Neural cell (in vitro differentiated cells): ENCODE data around the gene KRTAP2-4. TPM values are rescaled to one million over a fixed set of nuclear protein-coding genes. Genes with fewer than 3 reads are reported as not detected.

ENCODE experiments used
- H2AFZ ChIP-seq: fragments of 200-600, 300-800 bp; sonication (generic), shearing (Covaris generic); 2 replicates; pipeline ENCODE4 v1.6.0; 2014; ENCODE audit warnings: low read depth, mild to moderate bottlenecking, antibody characterized with exemption, low read length, moderate library complexity
- H3F3A ChIP-seq: fragments of 200-600 bp; shearing (Covaris generic); 2 replicates; pipeline ENCODE4 v1.6.1; 2016; ENCODE audit warnings: mild to moderate bottlenecking, moderate library complexity, mixed read lengths, antibody characterized with exemption, low read length; ENCODE audit not compliant: insufficient read depth, poor library complexity, severe bottlenecking
- H3K27ac ChIP-seq: fragments of 200-600, 300-800 bp; sonication (generic), shearing (Covaris generic); 2 replicates; pipeline ENCODE4 v1.5.1; 2014; ENCODE audit warnings: mild to moderate bottlenecking, low read length, moderate library complexity
- H3K27me3 ChIP-seq: fragments of 300-800, 200-600 bp; sonication (generic), shearing (Covaris generic); 2 replicates; pipeline ENCODE4 v1.6.0; 2014; ENCODE audit warnings: mild to moderate bottlenecking, low read depth, low read length, moderate library complexity; ENCODE audit not compliant: insufficient read depth
- H3K36me3 ChIP-seq: fragments of 300-800, 200-600 bp; sonication (generic), shearing (Covaris generic); 2 replicates; pipeline ENCODE4 v1.5.1; 2014; ENCODE audit warnings: mild to moderate bottlenecking, antibody characterized with exemption, low read length, moderate library complexity; ENCODE audit not compliant: insufficient read depth
- H3K4me2 ChIP-seq: fragments of 300-800, 200-600 bp; sonication (generic), shearing (Covaris generic); 2 replicates; pipeline ENCODE4 v1.6.0; 2014; ENCODE audit warnings: mild to moderate bottlenecking, low read length
- H3K4me3 ChIP-seq: fragments of 300-800, 200-600 bp; sonication (generic), shearing (Covaris generic); 2 replicates; pipeline ENCODE4 v1.5.1; 2014; ENCODE audit warnings: mild to moderate bottlenecking, low read length, moderate library complexity
- H3K79me2 ChIP-seq: fragments of 200-600 bp; shearing (Covaris generic); replicated peaks from 2 replicates; pipeline ENCODE4 v1.6.0; 2014; ENCODE audit warnings: mild to moderate bottlenecking, low read length, moderate library complexity; ENCODE audit not compliant: insufficient read depth
- H3K9ac ChIP-seq: fragments of 300-800, 200-600 bp; sonication (generic), shearing (Covaris generic); 2 replicates; pipeline ENCODE4 v1.6.1; 2016; ENCODE audit warnings: mild to moderate bottlenecking, low read length, mixed read lengths
- H3K9me2 ChIP-seq: fragments of 200-600 bp; shearing (Covaris generic); 2 replicates; pipeline ENCODE4 v1.6.1; 2016; ENCODE audit warnings: mild to moderate bottlenecking, low read length, mixed read lengths; ENCODE audit not compliant: insufficient read depth
- H3K9me3 ChIP-seq: fragments of 200-600, 300-800 bp; sonication (generic), shearing (Covaris generic); 2 replicates; pipeline ENCODE4 v1.6.1; 2016; ENCODE audit warnings: mild to moderate bottlenecking, mixed run types, low read length, moderate library complexity, mixed read lengths
- H4K20me1 ChIP-seq: fragments of 200-600 bp; shearing (Covaris generic); 2 replicates; pipeline ENCODE4 v1.6.1; 2016; ENCODE audit warnings: mild to moderate bottlenecking, mixed run types; ENCODE audit not compliant: insufficient read depth
- CTCF ChIP-seq: fragments of 450-650 bp; IDR thresholded peaks from 2 replicates; pipeline ENCODE4 v1.5.1; 2014; ENCODE audit warnings: antibody characterized with exemption, mild to moderate bottlenecking, moderate library complexity; ENCODE audit not compliant: poor library complexity, severe bottlenecking
- EP300 ChIP-seq: fragments of 450-650 bp; conservative IDR thresholded peaks from 2 replicates; pipeline ENCODE4 v1.6.1; 2014; ENCODE audit warnings: antibody characterized with exemption, mild to moderate bottlenecking, moderate library complexity; ENCODE audit not compliant: poor library complexity, severe bottlenecking
- EZH2 ChIP-seq: fragments of 200-600, 300-800 bp; shearing (Covaris generic), sonication (generic); IDR thresholded peaks from 2 replicates; pipeline ENCODE4 v1.6.1; 2014; ENCODE audit warnings: antibody characterized with exemption, low read length, borderline replicate concordance, mild to moderate bottlenecking; ENCODE audit not compliant: insufficient read depth, poor library complexity, severe bottlenecking
- MXI1 ChIP-seq: fragments of 450-650 bp; conservative IDR thresholded peaks from 2 replicates; pipeline ENCODE4 v1.6.1; 2014; ENCODE audit warnings: antibody characterized with exemption, mild to moderate bottlenecking; ENCODE audit not compliant: poor library complexity, severe bottlenecking
- POLR2AphosphoS5 ChIP-seq: IDR thresholded peaks from 2 replicates; pipeline ENCODE4 v1.6.1; 2012
- RAD21 ChIP-seq: fragments of 450-650 bp; conservative IDR thresholded peaks from 2 replicates; pipeline ENCODE4 v1.6.1; 2014; ENCODE audit warnings: antibody characterized with exemption, mild to moderate bottlenecking, moderate library complexity
- SMC3 ChIP-seq: fragments of 450-650 bp; conservative IDR thresholded peaks from 2 replicates; pipeline ENCODE4 v1.6.1; 2014; ENCODE audit warnings: antibody characterized with exemption, mild to moderate bottlenecking, moderate library complexity; ENCODE audit not compliant: poor library complexity
- TAF1 ChIP-seq: IDR thresholded peaks from 2 replicates; pipeline ENCODE4 v1.6.1; 2012; ENCODE audit warnings: low read depth
- polyA plus RNA-seq: library from polyadenylated mRNA; depleted of rRNA; stranded (reverse); fragments of >200 nt; gene quantifications from 2 replicates; pipeline ENCODE4 v1.2.3, GENCODE V29; 2014
- TF ChIP-seq, protein P1 (sequence below): IDR thresholded peaks from 2 replicates; pipeline ENCODE4 v1.6.1; 2012; ENCODE audit warnings: borderline replicate concordance

Gene KRTAP2-4
- polyA plus RNA-seq, 1 donor from 2014 or later, result not detected

- no peaks in the 10 kb centered on the region for H3K9me2 ChIP-seq
These were observed 8.0 kb upstream of the KRTAP2-4 start for GRCh38 chr17:41073676-41074075.

GRCh38 chr17:41071606-41072360, 6.1 kb upstream of the KRTAP2-4 start:
- Histone ChIP-seq H3K27ac (no peak overlapping the region), H3K4me3 (no peak overlapping the region), H3K9me3 (no peaks in the 10 kb centered on the region), H3F3A (no peaks in the 10 kb centered on the region), H3K27me3 (no peaks in the 10 kb centered on the region), H2AFZ (no peak overlapping the region), H3K79me2 (no peaks in the 10 kb centered on the region), H4K20me1 (no peaks in the 10 kb centered on the region), H3K36me3 (no peaks in the 10 kb centered on the region), H3K9me2 (no peaks in the 10 kb centered on the region), H3K9ac (no peak overlapping the region), H3K4me2 (no peak overlapping the region)
- no peak for TF ChIP-seq MXI1
- TF ChIP-seq CTCF, result no peak
- no peak for TF ChIP-seq POLR2AphosphoS5
- no peak for TF ChIP-seq EP300
- TF ChIP-seq, protein P1, sequence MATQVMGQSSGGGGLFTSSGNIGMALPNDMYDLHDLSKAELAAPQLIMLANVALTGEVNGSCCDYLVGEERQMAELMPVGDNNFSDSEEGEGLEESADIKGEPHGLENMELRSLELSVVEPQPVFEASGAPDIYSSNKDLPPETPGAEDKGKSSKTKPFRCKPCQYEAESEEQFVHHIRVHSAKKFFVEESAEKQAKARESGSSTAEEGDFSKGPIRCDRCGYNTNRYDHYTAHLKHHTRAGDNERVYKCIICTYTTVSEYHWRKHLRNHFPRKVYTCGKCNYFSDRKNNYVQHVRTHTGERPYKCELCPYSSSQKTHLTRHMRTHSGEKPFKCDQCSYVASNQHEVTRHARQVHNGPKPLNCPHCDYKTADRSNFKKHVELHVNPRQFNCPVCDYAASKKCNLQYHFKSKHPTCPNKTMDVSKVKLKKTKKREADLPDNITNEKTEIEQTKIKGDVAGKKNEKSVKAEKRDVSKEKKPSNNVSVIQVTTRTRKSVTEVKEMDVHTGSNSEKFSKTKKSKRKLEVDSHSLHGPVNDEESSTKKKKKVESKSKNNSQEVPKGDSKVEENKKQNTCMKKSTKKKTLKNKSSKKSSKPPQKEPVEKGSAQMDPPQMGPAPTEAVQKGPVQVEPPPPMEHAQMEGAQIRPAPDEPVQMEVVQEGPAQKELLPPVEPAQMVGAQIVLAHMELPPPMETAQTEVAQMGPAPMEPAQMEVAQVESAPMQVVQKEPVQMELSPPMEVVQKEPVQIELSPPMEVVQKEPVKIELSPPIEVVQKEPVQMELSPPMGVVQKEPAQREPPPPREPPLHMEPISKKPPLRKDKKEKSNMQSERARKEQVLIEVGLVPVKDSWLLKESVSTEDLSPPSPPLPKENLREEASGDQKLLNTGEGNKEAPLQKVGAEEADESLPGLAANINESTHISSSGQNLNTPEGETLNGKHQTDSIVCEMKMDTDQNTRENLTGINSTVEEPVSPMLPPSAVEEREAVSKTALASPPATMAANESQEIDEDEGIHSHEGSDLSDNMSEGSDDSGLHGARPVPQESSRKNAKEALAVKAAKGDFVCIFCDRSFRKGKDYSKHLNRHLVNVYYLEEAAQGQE, result no peak
- no peak for TF ChIP-seq SMC3
- TF ChIP-seq EZH2, result no peak

More at GRCh38 chr17:41073676-41074075, 8.0 kb upstream of the KRTAP2-4 start:
- no peak overlapping the region for H3K4me2 ChIP-seq
- no peak overlapping the region for H2AFZ ChIP-seq
- no peaks in the 10 kb centered on the region for H4K20me1 ChIP-seq
- H3F3A ChIP-seq, result no peaks in the 10 kb centered on the region
- no peaks in the 10 kb centered on the region for H3K79me2 ChIP-seq
- TF ChIP-seq CTCF, result no peak
- no peak for TF ChIP-seq POLR2AphosphoS5
- TF ChIP-seq SMC3, result no peak
- no peak for TF ChIP-seq EP300
- TF ChIP-seq, protein P1, result no peak
- TF ChIP-seq MXI1, result no peak
- TF ChIP-seq RAD21, result no peak
- no peak for TF ChIP-seq EZH2
- TF ChIP-seq TAF1, result no peak
- H3K36me3 ChIP-seq, result no peaks in the 10 kb centered on the region
- H3K27me3 ChIP-seq, result no peaks in the 10 kb centered on the region
- no peak overlapping the region for H3K9ac ChIP-seq
- no peaks in the 10 kb centered on the region for H3K9me3 ChIP-seq
- peak overlapping the region; percentile 53 for H3K27ac ChIP-seq
- no peak overlapping the region for H3K4me3 ChIP-seq
